Ishikawa (cell line): ENCODE results near the gene KCNAB1.

Experiments used
- CEBPB ChIP-seq: IDR thresholded peaks from 2 replicates; pipeline ENCODE4 v1.6.1; 2012
- CREB1 ChIP-seq: IDR thresholded peaks from 2 replicates; pipeline ENCODE4 v1.6.1; 2012; ENCODE audit warnings: low read depth
- EGR1 ChIP-seq: IDR thresholded peaks from 2 replicates; pipeline ENCODE4 v1.6.1; 2012
- EP300 ChIP-seq: IDR thresholded peaks from 2 replicates; pipeline ENCODE4 v1.6.1; 2012; ENCODE audit warnings: borderline replicate concordance
- FOXM1 ChIP-seq: IDR thresholded peaks from 2 replicates; pipeline ENCODE4 v1.6.1; 2012; ENCODE audit warnings: low read depth, borderline replicate concordance
- NFIC ChIP-seq: IDR thresholded peaks from 2 replicates; pipeline ENCODE4 v1.6.1; 2012
- RAD21 ChIP-seq: IDR thresholded peaks from 2 replicates; pipeline ENCODE4 v1.6.1; 2012; ENCODE audit warnings: low read depth
- TAF1 ChIP-seq: IDR thresholded peaks from 2 replicates; pipeline ENCODE4 v1.6.1; 2012; ENCODE audit warnings: low read depth, mild to moderate bottlenecking
- TCF12 ChIP-seq: IDR thresholded peaks from 2 replicates; pipeline ENCODE4 v1.6.1; 2012; ENCODE audit warnings: low read depth
- TEAD4 ChIP-seq: IDR thresholded peaks from 2 replicates; pipeline ENCODE4 v1.6.1; 2012
- YY1 ChIP-seq: IDR thresholded peaks from 2 replicates; pipeline ENCODE4 v1.6.1; 2012; ENCODE audit warnings: low read depth
- ZBTB7A ChIP-seq: IDR thresholded peaks from 2 replicates; pipeline ENCODE4 v1.6.1; 2012; ENCODE audit warnings: low read depth
- TF ChIP-seq, protein P1 (sequence below): IDR thresholded peaks from 2 replicates; pipeline ENCODE4 v1.6.1; 2012; ENCODE audit warnings: low read depth, mild to moderate bottlenecking
- TF ChIP-seq, protein P2 (sequence below): IDR thresholded peaks from 2 replicates; pipeline ENCODE4 v1.6.1; 2012
- TF ChIP-seq, protein P3 (sequence below): IDR thresholded peaks from 2 replicates; pipeline ENCODE4 v1.6.1; 2012

KCNAB1 gene

DNA sequence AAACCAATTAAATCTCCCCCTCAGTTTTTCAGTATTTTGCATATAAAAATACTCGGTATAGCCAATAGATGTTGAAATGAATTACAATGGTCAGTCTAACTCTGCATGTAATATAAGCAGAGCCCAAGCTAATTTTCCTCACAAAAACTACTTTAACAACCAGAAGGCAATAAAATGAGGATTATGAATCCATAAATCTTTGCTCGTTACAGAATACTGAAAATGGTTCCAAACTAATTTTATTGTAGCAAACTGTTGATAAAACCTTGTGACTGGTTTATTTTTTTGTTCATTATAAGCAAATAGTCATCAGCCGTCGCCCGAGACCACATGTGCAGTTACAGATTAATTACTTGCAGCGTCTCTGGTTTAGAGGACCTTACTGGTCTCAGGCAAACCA is 251.3 kb downstream of the KCNAB1 start:
- no peak for TF ChIP-seq RAD21
- no peak for TF ChIP-seq TCF12
- no peak for TF ChIP-seq FOXM1
- TF ChIP-seq, protein P1, sequence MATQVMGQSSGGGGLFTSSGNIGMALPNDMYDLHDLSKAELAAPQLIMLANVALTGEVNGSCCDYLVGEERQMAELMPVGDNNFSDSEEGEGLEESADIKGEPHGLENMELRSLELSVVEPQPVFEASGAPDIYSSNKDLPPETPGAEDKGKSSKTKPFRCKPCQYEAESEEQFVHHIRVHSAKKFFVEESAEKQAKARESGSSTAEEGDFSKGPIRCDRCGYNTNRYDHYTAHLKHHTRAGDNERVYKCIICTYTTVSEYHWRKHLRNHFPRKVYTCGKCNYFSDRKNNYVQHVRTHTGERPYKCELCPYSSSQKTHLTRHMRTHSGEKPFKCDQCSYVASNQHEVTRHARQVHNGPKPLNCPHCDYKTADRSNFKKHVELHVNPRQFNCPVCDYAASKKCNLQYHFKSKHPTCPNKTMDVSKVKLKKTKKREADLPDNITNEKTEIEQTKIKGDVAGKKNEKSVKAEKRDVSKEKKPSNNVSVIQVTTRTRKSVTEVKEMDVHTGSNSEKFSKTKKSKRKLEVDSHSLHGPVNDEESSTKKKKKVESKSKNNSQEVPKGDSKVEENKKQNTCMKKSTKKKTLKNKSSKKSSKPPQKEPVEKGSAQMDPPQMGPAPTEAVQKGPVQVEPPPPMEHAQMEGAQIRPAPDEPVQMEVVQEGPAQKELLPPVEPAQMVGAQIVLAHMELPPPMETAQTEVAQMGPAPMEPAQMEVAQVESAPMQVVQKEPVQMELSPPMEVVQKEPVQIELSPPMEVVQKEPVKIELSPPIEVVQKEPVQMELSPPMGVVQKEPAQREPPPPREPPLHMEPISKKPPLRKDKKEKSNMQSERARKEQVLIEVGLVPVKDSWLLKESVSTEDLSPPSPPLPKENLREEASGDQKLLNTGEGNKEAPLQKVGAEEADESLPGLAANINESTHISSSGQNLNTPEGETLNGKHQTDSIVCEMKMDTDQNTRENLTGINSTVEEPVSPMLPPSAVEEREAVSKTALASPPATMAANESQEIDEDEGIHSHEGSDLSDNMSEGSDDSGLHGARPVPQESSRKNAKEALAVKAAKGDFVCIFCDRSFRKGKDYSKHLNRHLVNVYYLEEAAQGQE: no peak
- TF ChIP-seq YY1: no peak
- no peak for TF ChIP-seq ZBTB7A
- TF ChIP-seq, protein P2, sequence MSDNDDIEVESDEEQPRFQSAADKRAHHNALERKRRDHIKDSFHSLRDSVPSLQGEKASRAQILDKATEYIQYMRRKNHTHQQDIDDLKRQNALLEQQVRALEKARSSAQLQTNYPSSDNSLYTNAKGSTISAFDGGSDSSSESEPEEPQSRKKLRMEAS: no peak
- no peak for TF ChIP-seq TEAD4
- no peak for TF ChIP-seq CEBPB
- TF ChIP-seq TAF1: no peak
- TF ChIP-seq NFIC: no peak
- TF ChIP-seq, protein P3, sequence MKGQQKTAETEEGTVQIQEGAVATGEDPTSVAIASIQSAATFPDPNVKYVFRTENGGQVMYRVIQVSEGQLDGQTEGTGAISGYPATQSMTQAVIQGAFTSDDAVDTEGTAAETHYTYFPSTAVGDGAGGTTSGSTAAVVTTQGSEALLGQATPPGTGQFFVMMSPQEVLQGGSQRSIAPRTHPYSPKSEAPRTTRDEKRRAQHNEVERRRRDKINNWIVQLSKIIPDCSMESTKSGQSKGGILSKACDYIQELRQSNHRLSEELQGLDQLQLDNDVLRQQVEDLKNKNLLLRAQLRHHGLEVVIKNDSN: no peak

DNA sequence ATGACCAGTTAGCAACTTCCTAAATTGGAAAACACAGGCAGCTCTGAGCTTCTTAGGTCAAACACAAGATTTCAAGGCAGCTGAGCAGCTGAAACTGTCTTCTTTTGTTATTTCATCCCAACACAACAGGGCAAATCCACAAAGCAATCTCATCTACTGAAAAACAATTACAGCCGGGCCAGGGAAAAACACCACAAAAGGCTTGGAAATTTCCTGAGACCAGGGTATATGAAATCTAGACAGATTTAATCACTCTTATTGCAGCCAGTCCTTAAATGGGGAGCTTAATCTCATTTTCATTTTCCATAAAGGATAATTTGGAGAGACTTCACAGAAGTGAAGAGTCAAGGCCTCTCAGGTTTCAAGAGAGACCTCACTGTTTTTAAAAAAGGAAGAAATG is 252.7 kb downstream of the KCNAB1 start:
- TF ChIP-seq TCF12: no peak
- no peak for TF ChIP-seq NFIC
- TF ChIP-seq, protein P3: no peak
- TF ChIP-seq EP300: no peak
- no peak for TF ChIP-seq CEBPB
- TF ChIP-seq, protein P1: no peak
- no peak for TF ChIP-seq RAD21
- TF ChIP-seq ZBTB7A: no peak

DNA sequence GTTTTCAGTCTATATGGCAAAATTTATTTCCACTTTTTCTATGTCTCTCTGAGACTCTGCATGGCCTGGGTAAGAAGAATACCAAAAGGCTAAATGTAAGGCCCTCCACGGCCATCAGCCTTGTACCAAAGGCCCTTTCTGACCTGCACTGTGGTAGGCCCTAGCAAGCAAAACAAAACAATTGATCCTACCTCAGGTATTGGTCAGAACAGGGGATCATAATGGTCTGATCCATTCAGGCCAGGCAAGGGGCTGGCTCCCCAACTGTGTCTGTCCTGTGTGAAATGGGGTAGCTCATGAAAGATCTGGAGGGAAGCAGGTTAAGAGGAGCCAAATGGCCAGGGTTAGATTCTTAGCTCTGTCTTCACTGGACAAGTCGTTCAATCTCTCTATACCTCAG is 253.3 kb downstream of the KCNAB1 start:
- no peak for TF ChIP-seq FOXM1
- TF ChIP-seq CREB1: no peak
- no peak for TF ChIP-seq EP300
- TF ChIP-seq, protein P2: no peak
- TF ChIP-seq RAD21: no peak
- no peak for TF ChIP-seq NFIC
- TF ChIP-seq ZBTB7A: no peak
- no peak for TF ChIP-seq TEAD4
- TF ChIP-seq TAF1: no peak
- TF ChIP-seq, protein P1: no peak
- TF ChIP-seq TCF12: no peak
- TF ChIP-seq EGR1: no peak
- TF ChIP-seq YY1: no peak

DNA sequence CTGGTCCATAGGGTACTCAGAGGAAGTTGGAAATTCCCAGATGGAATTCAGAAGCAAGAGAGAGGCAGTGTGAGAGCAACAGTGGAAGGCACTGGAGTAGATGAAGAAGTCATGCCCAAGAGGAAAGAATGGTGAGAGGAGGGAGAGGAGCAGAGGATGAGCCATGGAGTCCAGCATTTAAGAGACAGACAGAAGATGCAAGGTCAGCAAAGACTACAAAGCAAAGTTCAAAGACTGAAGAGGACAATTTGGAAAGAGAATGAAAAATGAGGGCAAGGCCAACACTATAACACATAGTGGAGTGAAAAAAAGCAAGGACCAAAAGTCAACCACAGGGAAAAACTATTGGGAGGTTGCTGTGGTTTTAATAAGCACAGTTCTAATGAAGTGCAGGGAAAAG is 255.8 kb downstream of the KCNAB1 start:
- TF ChIP-seq TEAD4 (no peak), YY1 (no peak), TCF12 (no peak), ZBTB7A (no peak), CEBPB (no peak), NFIC (no peak), EGR1 (no peak), RAD21 (no peak), TAF1 (no peak), CREB1 (no peak), EP300 (no peak), FOXM1 (no peak)
- TF ChIP-seq, protein P3: no peak
- TF ChIP-seq, protein P1: no peak
- TF ChIP-seq, protein P2: no peak
